Keratinocyte (primary cell): ENCODE data around the gene SPRING1. TPM values are rescaled to one million over a fixed set of nuclear protein-coding genes. Genes with fewer than 3 reads are reported as not detected.

Source experiments
- DNase-seq: peaks from one replicate; pipeline ENCODE4 v3.0.0-alpha.2; 2011; ENCODE audit warnings: low read depth, missing footprints, low spot score
- FAIRE-seq: peaks from 2 replicates; lab custom pipeline; 2011; peaks lifted over from hg19 to GRCh38; lab: Jason Lieb, UNC
- H2AFZ ChIP-seq: 2 replicates; pipeline ENCODE4 v1.6.0; 2012; ENCODE audit warnings: low read length, control low read depth, inconsistent platforms; ENCODE audit not compliant: control insufficient read depth
- H3K27ac ChIP-seq: 2 replicates; pipeline ENCODE4 v1.5.1; 2011; ENCODE audit warnings: low read length; ENCODE audit not compliant: control insufficient read depth, insufficient read depth
- H3K27me3 ChIP-seq: 3 replicates; pipeline ENCODE4 v1.6.0; 2011; ENCODE audit warnings: low read length; ENCODE audit not compliant: control insufficient read depth, insufficient read depth; ENCODE audit errors: extremely low read depth
- H3K36me3 ChIP-seq, 2 experiments: 2 replicates in 1 of 2; 3 replicates in 1 of 2; pipeline ENCODE4 v1.5.1; 2011; ENCODE audit warnings: low read length in 2 of 2, mild to moderate bottlenecking in 1 of 2; ENCODE audit not compliant: control insufficient read depth in 2 of 2, insufficient read depth in 2 of 2; ENCODE audit errors: extremely low read depth in 1 of 2
- H3K4me1 ChIP-seq: 3 replicates; pipeline ENCODE4 v1.5.1; 2011; ENCODE audit warnings: low read length; ENCODE audit not compliant: control insufficient read depth, insufficient read depth; ENCODE audit errors: extremely low read depth
- H3K4me2 ChIP-seq: 3 replicates; pipeline ENCODE4 v1.6.0; 2011; ENCODE audit warnings: low read depth, low read length; ENCODE audit not compliant: control insufficient read depth, insufficient read depth; ENCODE audit errors: extremely low read depth
- H3K4me3 ChIP-seq, 3 experiments: fragments of 200-600 bp in 1 of 3; sonication (generic) in 1 of 3; 2 replicates in 2 of 3; 3 replicates in 1 of 3; pipeline ENCODE4 v1.5.1; 2011 to 2016; ENCODE audit warnings: low read length in 3 of 3, mild to moderate bottlenecking in 3 of 3, control low read depth in 2 of 3, inconsistent platforms in 1 of 3, low read depth in 1 of 3, mixed read lengths in 1 of 3, mixed run types in 1 of 3, moderate library complexity in 1 of 3; ENCODE audit not compliant: control insufficient read depth in 2 of 3, insufficient read depth in 2 of 3; ENCODE audit errors: extremely low read depth in 1 of 3
- H3K79me2 ChIP-seq: 2 replicates; pipeline ENCODE4 v1.6.0; 2012; ENCODE audit warnings: low read length; ENCODE audit not compliant: control insufficient read depth, insufficient read depth
- H3K9ac ChIP-seq: 3 replicates; pipeline ENCODE4 v1.6.0; 2011; ENCODE audit warnings: low read length; ENCODE audit not compliant: control insufficient read depth, insufficient read depth; ENCODE audit errors: extremely low read depth
- H3K9me1 ChIP-seq: 3 replicates; pipeline ENCODE4 v1.6.0; 2011; ENCODE audit warnings: low read length; ENCODE audit not compliant: control insufficient read depth, insufficient read depth; ENCODE audit errors: extremely low read depth
- H3K9me3 ChIP-seq: 2 replicates; pipeline ENCODE4 v1.5.1; 2012; ENCODE audit warnings: low read depth, low read length; ENCODE audit not compliant: control insufficient read depth
- H4K20me1 ChIP-seq: 3 replicates; pipeline ENCODE4 v1.6.0; 2011; ENCODE audit warnings: low read length; ENCODE audit not compliant: control insufficient read depth, insufficient read depth; ENCODE audit errors: extremely low read depth
- CTCF ChIP-seq, 3 experiments: IDR thresholded peaks in 1 of 3; conservative IDR thresholded peaks in 1 of 3; optimal IDR thresholded peaks in 1 of 3; 2 replicates in 2 of 3; 3 replicates in 1 of 3; pipeline versions ENCODE3 to v1.5.1; 2011; ENCODE audit warnings: low read length in 3 of 3, mild to moderate bottlenecking in 3 of 3, moderate library complexity in 2 of 3, control low read depth in 1 of 3, inconsistent platforms in 1 of 3; ENCODE audit not compliant: insufficient read depth in 2 of 3; ENCODE audit errors: extremely low read depth in 1 of 3
- EZH2 ChIP-seq: IDR thresholded peaks from one replicate; pipeline ENCODE4 v1.6.1; 2012; ENCODE audit warnings: inconsistent platforms, mild to moderate bottlenecking, low read length, moderate library complexity
- dilution Hi-C: fragments of 300-500 bp; cut with MboI; formaldehyde crosslinking; loops from one replicate; pipeline ENCODE4 v1.7.0; 2020; ENCODE audit warnings: low sequenced_read_pairs; ENCODE audit not compliant: extremely low pct_ligation_motif_present
- polyA plus RNA-seq, 5 experiments: library from polyadenylated mRNA; depleted of rRNA in 3 of 5; stranded (reverse) in 3 of 5; stranded (forward) in 1 of 5; unstranded in 1 of 5; fragments of >200 nt; gene quantifications; 1 replicate in 1 of 5; 2 replicates in 3 of 5; 3 replicates in 1 of 5; pipeline versions ENCODE4 v1.2.1 to v1.2.3, GENCODE V29; 2011 to 2012; ENCODE audit warnings: missing spikeins in 2 of 5, low read depth in 1 of 5, low replicate concordance in 1 of 5

The SPRING1 gene
- polyA plus RNA-seq, 1 donor (not counting 4 experiments of a cell fraction or from before 2014, with no cell fraction given): 17.1 TPM

- Histone ChIP-seq H3K9me1 (no peaks in the 10 kb centered on the region), H4K20me1 (no peaks in the 10 kb centered on the region), H3K4me2 (no peak overlapping the region), H3K4me3 (no peak overlapping the region), H3K4me1 (no peaks in the 10 kb centered on the region), H3K9me3 (no peaks in the 10 kb centered on the region), H3K9ac (no peak overlapping the region), H3K79me2 (no peaks in the 10 kb centered on the region), H2AFZ (no peak overlapping the region), H3K27me3 (no peaks in the 10 kb centered on the region), H3K36me3 (no peaks in the 10 kb centered on the region), H3K27ac (no peak overlapping the region)
- DNase-seq (no peak), FAIRE-seq (no peak)
- TF ChIP-seq EZH2 (no peak), CTCF (optimal IDR thresholded peaks at IDR 0.05 in 1 of 3, IDR thresholded peaks at IDR 0.05 in 1 of 3, conservative IDR thresholded peaks at IDR 0.05 in 1 of 3; ENCODE audit: extremely low read depth in 1 of 3, insufficient read depth in 2 of 3, low read length in 3 of 3) (no peak)
- dilution Hi-C loops: no loop called here
These were observed 28.4 kb upstream of the SPRING1 start for GRCh38 chr12:116766285-116766684.

GRCh38 chr12:116765271-116765670, 27.4 kb upstream of the SPRING1 start:
- FAIRE-seq: no peak
- no peak for DNase-seq
- dilution Hi-C loops: no loop called here

More at GRCh38 chr12:116765271-116765670, 27.4 kb upstream of the SPRING1 start:
- Histone ChIP-seq H3K9me3 (no peaks in the 10 kb centered on the region), H3K36me3 (no peaks in the 10 kb centered on the region), H3K4me1 (no peaks in the 10 kb centered on the region), H3K9ac (no peak overlapping the region), H2AFZ (no peak overlapping the region), H3K79me2 (no peaks in the 10 kb centered on the region), H3K27me3 (no peaks in the 10 kb centered on the region), H3K4me2 (no peak overlapping the region), H3K9me1 (no peaks in the 10 kb centered on the region), H4K20me1 (no peaks in the 10 kb centered on the region), H3K4me3 (no peak overlapping the region), H3K27ac (no peak overlapping the region)
- TF ChIP-seq EZH2: no peak
- no peak for TF ChIP-seq CTCF (optimal IDR thresholded peaks at IDR 0.05 in 1 of 3, IDR thresholded peaks at IDR 0.05 in 1 of 3, conservative IDR thresholded peaks at IDR 0.05 in 1 of 3; ENCODE audit: extremely low read depth in 1 of 3, insufficient read depth in 2 of 3, low read length in 3 of 3)
